Neural progenitor cell (in vitro differentiated cells): ENCODE results near the gene MTHFR. TPM values are rescaled to one million over a fixed set of nuclear protein-coding genes. Genes with fewer than 3 reads are reported as not detected.
A peak's percentile ranks its signal among the peaks of the same experiment; 100 is the strongest.

Experiments
- DNase-seq: peaks from one replicate; pipeline ENCODE4 v3.0.0-alpha.2; 2016; ENCODE audit warnings: low spot score
- H2AFZ ChIP-seq: fragments of 200-600 bp; sonication (generic); replicated peaks from 2 replicates; pipeline ENCODE4 v1.6.1; 2016; ENCODE audit warnings: antibody characterized with exemption
- H3F3A ChIP-seq: fragments of 200-600 bp; sonication (generic); 2 replicates; pipeline ENCODE4 v1.6.1; 2016; ENCODE audit warnings: antibody characterized with exemption, low read depth
- H3K27ac ChIP-seq: fragments of 200-600 bp; sonication (generic); 2 replicates; pipeline ENCODE4 v1.5.1; 2016; ENCODE audit warnings: mild to moderate bottlenecking
- H3K27me3 ChIP-seq: fragments of 200-600 bp; sonication (generic); 2 replicates; pipeline ENCODE4 v1.6.1; 2016; ENCODE audit warnings: mild to moderate bottlenecking, moderate library complexity
- H3K36me3 ChIP-seq: fragments of 200-600 bp; sonication (generic); 2 replicates; pipeline ENCODE4 v1.5.1; 2016
- H3K4me1 ChIP-seq: fragments of 200-600 bp; sonication (generic); 2 replicates; pipeline ENCODE4 v1.6.1; 2016; ENCODE audit warnings: mixed run types
- H3K4me2 ChIP-seq: fragments of 200-600 bp; sonication (generic); 2 replicates; pipeline ENCODE4 v1.6.1; 2016
- H3K4me3 ChIP-seq: fragments of 200-600 bp; sonication (generic); 2 replicates; pipeline ENCODE4 v1.5.1; 2016
- H3K79me2 ChIP-seq: fragments of 200-600 bp; sonication (generic); 2 replicates; pipeline ENCODE4 v1.6.1; 2016; ENCODE audit warnings: low read depth
- H3K9ac ChIP-seq: fragments of 200-600 bp; sonication (generic); 2 replicates; pipeline ENCODE4 v1.6.1; 2016
- H3K9me3 ChIP-seq: fragments of 200-600 bp; sonication (generic); 2 replicates; pipeline ENCODE4 v1.5.1; 2016; ENCODE audit warnings: low read depth
- H4K20me1 ChIP-seq: fragments of 200-600 bp; sonication (generic); 2 replicates; pipeline ENCODE4 v1.6.1; 2016; ENCODE audit warnings: low read depth
- H3K27ac Mint-ChIP-seq: 3 replicates; pipeline ENCODE4 v1.8.0; 2021; ENCODE audit warnings: mixed read lengths
- H3K27me3 Mint-ChIP-seq: 2 replicates; pipeline ENCODE4 v1.8.0; 2022; ENCODE audit warnings: low read depth, mild to moderate bottlenecking, inconsistent platforms, moderate library complexity, mixed read lengths; ENCODE audit not compliant: insufficient read depth
- H3K36me3 Mint-ChIP-seq: 3 replicates; pipeline ENCODE4 v1.8.0; 2021; ENCODE audit warnings: mixed read lengths
- H3K4me1 Mint-ChIP-seq: 3 replicates; pipeline ENCODE4 v1.8.0; 2021; ENCODE audit warnings: mixed read lengths
- H3K4me3 Mint-ChIP-seq: 3 replicates; pipeline ENCODE4 v1.8.0; 2021; ENCODE audit warnings: mild to moderate bottlenecking, moderate library complexity, mixed read lengths
- H3K9me3 Mint-ChIP-seq: 3 replicates; pipeline ENCODE4 v1.8.0; 2020; ENCODE audit warnings: mixed read lengths
- EZH2 ChIP-seq: fragments of 200-600 bp; sonication (generic); IDR thresholded peaks from 2 replicates; pipeline ENCODE4 v1.6.1; 2017; ENCODE audit warnings: antibody characterized with exemption, mild to moderate bottlenecking, moderate library complexity
- EZH2phosphoT487 ChIP-seq: fragments of 200-600 bp; sonication (generic); IDR thresholded peaks from 2 replicates; pipeline ENCODE4 v1.6.1; 2017; ENCODE audit warnings: antibody characterized with exemption
- total RNA-seq: library from RNA; depleted of rRNA; stranded (reverse); fragments of >200 nt; gene quantifications from 2 replicates; pipeline ENCODE4 v1.2.3, GENCODE V29; 2015; ENCODE audit warnings: low replicate concordance
- TF ChIP-seq, protein P1 (sequence below): fragments of 200-600 bp; sonication (generic); IDR thresholded peaks from 2 replicates; pipeline ENCODE4 v1.5.1; 2017; ENCODE audit warnings: antibody characterized with exemption, mild to moderate bottlenecking

MTHFR gene
- total RNA-seq, 1 donor from 2014 or later: 7.0 TPM

DNA sequence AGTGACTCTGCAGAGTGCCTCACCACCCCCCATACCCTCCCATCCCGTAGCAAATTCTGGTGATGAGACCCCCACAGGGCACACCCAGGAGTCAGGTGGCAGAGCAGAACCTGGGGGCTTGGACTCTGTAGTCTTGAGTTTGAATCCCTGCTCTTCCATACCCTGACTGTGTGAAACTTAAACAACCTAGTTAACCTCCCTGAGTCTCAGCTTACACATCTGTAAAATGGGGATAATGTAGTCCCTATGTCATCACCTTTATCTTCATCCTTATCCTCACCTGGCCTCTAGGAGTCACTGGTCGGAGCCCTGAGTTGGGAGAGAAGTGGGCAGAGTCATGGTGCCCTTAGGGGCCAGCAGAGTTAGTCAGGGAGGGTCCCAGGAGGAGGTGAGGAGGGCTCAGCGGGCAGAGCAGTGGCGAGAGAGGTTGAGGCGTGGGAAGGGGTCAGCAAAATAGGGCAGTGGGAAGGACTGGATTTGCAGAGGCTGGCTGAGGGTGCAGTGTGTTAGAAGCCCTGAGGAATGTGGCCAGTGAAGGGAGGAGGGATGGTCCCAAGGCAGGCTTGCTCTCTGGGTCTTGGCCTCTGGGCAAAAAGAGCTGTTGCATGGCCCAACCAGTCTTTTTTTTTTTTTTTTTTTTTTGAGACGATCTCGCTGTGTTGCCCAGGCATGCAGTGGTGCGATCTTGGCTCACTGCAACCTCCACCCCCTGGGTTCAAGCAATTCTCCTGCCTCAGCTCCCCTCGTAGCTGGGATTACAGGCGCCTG, 25.2 kb downstream of the MTHFR start:
- TF ChIP-seq EZH2 (no peak), EZH2phosphoT487 (no peak)
- TF ChIP-seq, protein P1, sequence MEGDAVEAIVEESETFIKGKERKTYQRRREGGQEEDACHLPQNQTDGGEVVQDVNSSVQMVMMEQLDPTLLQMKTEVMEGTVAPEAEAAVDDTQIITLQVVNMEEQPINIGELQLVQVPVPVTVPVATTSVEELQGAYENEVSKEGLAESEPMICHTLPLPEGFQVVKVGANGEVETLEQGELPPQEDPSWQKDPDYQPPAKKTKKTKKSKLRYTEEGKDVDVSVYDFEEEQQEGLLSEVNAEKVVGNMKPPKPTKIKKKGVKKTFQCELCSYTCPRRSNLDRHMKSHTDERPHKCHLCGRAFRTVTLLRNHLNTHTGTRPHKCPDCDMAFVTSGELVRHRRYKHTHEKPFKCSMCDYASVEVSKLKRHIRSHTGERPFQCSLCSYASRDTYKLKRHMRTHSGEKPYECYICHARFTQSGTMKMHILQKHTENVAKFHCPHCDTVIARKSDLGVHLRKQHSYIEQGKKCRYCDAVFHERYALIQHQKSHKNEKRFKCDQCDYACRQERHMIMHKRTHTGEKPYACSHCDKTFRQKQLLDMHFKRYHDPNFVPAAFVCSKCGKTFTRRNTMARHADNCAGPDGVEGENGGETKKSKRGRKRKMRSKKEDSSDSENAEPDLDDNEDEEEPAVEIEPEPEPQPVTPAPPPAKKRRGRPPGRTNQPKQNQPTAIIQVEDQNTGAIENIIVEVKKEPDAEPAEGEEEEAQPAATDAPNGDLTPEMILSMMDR: no peak
- Histone ChIP-seq H3K27me3 (no peaks in the 10 kb centered on the region), H3F3A (peaks cover 3% of the 10 kb centered on the region), H3K79me2 (no peaks in the 10 kb centered on the region), H2AFZ (no peak overlapping the region), H3K4me1 (peaks cover 3% of the 10 kb centered on the region), H3K4me3 (no peak overlapping the region), H4K20me1 (no peaks in the 10 kb centered on the region), H3K9me3 (no peaks in the 10 kb centered on the region), H3K36me3 (no peaks in the 10 kb centered on the region), H3K27ac (no peak overlapping the region), H3K4me2 (no peak overlapping the region), H3K9ac (no peak overlapping the region)
- H3K27ac Mint-ChIP-seq: no peak overlapping the region
- H3K9me3 Mint-ChIP-seq: no peaks in the 10 kb centered on the region
- H3K27me3 Mint-ChIP-seq: peaks cover 4% of the 10 kb centered on the region
- peaks cover 7% of the 10 kb centered on the region for H3K4me1 Mint-ChIP-seq
- no peaks in the 10 kb centered on the region for H3K36me3 Mint-ChIP-seq
- peak; percentile 13 for DNase-seq
- H3K4me3 Mint-ChIP-seq: no peak overlapping the region

DNA sequence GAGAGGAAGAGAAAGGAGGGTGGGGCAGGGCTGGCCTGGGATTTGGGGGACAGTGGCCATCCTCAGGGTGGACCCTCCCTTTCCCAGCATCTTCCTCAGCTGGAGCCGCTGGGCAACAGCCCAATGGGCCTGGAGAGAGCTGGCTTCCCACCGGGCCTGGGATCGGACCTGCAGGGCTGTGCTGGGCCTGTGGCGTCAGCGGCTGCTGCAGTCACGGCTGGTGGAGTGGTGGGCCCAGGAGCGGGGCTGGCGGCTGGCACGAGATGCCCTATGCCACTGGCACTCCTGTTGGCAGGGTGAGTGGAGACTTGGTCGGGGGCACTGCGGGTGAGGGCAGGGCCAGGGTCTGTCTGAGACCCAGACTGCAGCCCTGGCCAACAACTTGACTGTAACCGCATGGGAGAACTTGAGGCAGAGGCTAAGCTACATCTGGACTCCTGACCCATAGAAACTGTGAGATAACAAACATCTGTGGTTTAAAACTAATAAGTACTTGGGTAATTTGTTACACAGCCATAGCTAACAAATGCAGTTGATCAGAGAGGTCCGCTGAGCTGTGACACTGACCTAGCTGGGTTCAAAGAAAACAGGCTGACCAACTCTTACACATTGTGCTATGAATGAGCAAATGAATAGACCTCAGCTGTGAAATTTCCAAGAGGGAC, 25.9 kb downstream of the MTHFR start:
- DNase-seq: no peak
- no peak overlapping the region for H3K27ac ChIP-seq
- H3F3A ChIP-seq: peaks cover 1% of the 10 kb centered on the region
- no peaks in the 10 kb centered on the region for H3K27me3 ChIP-seq
- TF ChIP-seq EZH2 (no peak), EZH2phosphoT487 (no peak)
- TF ChIP-seq, protein P1: no peak
- no peaks in the 10 kb centered on the region for H4K20me1 ChIP-seq
- H3K27me3 Mint-ChIP-seq: peaks cover 4% of the 10 kb centered on the region
- no peaks in the 10 kb centered on the region for H3K36me3 Mint-ChIP-seq
- no peak overlapping the region for H2AFZ ChIP-seq
- no peak overlapping the region for H3K4me3 ChIP-seq
- peaks cover 1% of the 10 kb centered on the region for H3K4me1 ChIP-seq
- H3K4me2 ChIP-seq: no peak overlapping the region
- no peaks in the 10 kb centered on the region for H3K36me3 ChIP-seq
- H3K79me2 ChIP-seq: no peaks in the 10 kb centered on the region
- H3K9me3 Mint-ChIP-seq: no peaks in the 10 kb centered on the region
- H3K4me1 Mint-ChIP-seq: peaks cover 4% of the 10 kb centered on the region
- no peak overlapping the region for H3K4me3 Mint-ChIP-seq
- H3K27ac Mint-ChIP-seq: no peak overlapping the region
- no peak overlapping the region for H3K9ac ChIP-seq
- H3K9me3 ChIP-seq: no peaks in the 10 kb centered on the region

GRCh38 chr1:11778844-11779623, 26.7 kb downstream of the MTHFR start:
- H3K4me2 ChIP-seq: no peak overlapping the region
- no peak for DNase-seq
- H3K27me3 ChIP-seq: no peaks in the 10 kb centered on the region
- no peak for TF ChIP-seq EZH2
- TF ChIP-seq, protein P1: no peak
- H2AFZ ChIP-seq: no peak overlapping the region
- Mint-ChIP-seq H3K36me3 (no peaks in the 10 kb centered on the region), H3K27me3 (peaks cover 4% of the 10 kb centered on the region), H3K4me1 (peaks cover 4% of the 10 kb centered on the region), H3K4me3 (no peak overlapping the region), H3K27ac (no peak overlapping the region), H3K9me3 (no peaks in the 10 kb centered on the region)
- H4K20me1 ChIP-seq: no peaks in the 10 kb centered on the region
- no peaks in the 10 kb centered on the region for H3K4me1 ChIP-seq
- no peak overlapping the region for H3K9ac ChIP-seq
- no peak overlapping the region for H3K4me3 ChIP-seq
- H3K36me3 ChIP-seq: no peaks in the 10 kb centered on the region
- no peaks in the 10 kb centered on the region for H3F3A ChIP-seq
- no peaks in the 10 kb centered on the region for H3K79me2 ChIP-seq
- H3K9me3 ChIP-seq: no peaks in the 10 kb centered on the region
- no peak overlapping the region for H3K27ac ChIP-seq
